HG03439 (cell line): ENCODE results near the gene HTR1E.
"Not testable (repeated sequence)": the region's sequence is repeated elsewhere in the genome, so short reads cannot be mapped to it uniquely, and the experiment has no call there.

Experiments used
- ATAC-seq: cut with Tn5 transposase; IDR thresholded peaks from one replicate; pipeline ENCODE4 v1.9.1; 2021; ENCODE audit warnings: mild to moderate bottlenecking, moderate library complexity; ENCODE audit not compliant: unreplicated experiment

The HTR1E gene

DNA sequence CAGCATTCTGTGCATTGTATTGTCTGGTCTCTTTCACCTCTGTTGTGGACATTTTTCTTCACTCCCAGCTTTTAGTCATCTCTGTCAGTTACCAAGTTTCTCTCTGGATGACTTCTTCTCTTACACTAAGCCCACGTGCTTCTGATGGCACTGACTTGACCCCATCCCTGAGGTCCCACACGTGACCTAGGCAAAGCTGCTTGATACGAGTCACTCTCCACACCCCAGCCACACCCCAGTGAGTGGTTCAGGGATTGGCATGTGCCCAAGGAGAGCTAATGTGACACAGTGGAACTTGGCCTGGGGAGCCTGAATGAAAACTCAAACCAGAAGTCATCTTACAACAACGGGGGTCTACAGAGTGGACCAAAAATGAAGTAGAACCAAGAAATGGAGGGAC is 32.2 kb downstream of the HTR1E start:
- ATAC-seq, result no peak

DNA sequence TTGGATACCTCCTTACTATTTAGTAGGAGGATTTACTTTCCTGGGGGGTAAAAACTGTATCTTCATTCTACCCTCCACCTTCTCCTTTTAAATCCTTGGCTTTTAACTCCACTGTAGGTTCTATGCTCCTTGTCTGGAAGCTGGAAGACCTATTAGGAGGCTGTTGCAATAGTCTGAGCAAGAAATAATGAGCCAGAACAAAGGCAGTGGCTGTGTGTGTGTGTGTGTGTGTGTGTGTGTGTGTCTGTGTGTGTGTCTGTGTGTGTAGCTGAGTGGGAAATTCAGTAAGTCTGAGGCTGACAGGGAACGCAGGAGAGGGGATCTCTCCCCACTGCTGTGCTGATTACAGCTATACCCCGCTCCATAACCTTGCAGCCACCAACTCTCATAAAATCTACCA is 35.8 kb downstream of the HTR1E start:
- no peak for ATAC-seq

DNA sequence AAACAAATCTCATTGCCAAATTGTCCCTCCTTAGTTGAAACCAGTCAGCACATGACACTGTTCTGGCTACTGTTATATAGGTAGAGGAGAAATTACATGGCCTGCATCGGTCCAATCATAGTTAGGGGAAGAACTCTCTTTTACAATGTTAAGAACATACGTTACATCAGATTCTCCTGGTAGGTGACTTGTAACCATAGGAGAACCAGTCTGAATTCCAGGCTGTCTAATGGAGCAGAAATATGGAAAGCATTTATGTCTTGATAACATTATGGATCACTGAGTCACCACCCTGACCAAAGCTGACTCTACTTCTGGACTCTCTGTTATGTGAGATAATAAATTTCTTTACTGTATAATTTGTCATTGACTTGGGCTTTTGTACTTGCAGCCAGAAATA is 40.9 kb downstream of the HTR1E start:
- no peak for ATAC-seq

DNA sequence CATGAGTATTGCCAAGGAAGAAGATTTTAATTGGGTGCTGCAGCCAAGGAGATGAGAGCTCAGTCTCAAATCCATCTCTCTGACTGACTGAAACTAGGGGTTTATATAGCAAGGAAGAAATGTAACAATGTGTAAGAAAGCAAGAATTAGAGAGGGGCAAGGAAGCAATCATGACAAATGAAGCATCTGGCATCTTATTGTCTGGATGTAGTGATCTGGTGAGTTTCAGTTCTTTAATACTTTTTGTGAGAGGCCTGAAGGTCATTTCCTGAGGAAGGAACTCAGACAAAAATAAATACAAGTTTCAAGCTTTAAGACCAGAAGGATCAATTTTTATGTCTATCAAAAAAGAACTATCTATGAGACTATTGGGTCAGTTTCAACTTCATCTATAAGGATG is 64.2 kb downstream of the HTR1E start:
- no peak for ATAC-seq

DNA sequence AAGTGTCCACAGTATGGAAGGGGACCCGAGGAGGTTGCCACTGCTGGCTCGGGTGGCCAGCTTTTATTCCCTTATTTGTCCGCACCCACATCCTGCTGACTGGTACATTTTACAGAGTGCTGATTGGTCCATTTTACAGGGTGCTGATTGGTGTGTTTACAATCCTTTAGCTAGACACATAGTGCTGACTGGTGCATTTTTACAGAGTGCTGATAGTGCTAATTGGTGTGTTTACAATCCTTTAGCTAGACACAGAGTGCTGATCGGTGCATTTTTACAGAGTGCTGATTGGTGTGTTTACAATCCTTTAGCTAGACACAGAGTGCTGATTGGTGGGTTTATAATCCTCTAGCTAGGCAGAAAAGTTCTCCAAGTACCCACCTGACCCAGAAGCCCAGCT is 65.1 kb downstream of the HTR1E start:
- ATAC-seq, result not testable (repeated sequence)

DNA sequence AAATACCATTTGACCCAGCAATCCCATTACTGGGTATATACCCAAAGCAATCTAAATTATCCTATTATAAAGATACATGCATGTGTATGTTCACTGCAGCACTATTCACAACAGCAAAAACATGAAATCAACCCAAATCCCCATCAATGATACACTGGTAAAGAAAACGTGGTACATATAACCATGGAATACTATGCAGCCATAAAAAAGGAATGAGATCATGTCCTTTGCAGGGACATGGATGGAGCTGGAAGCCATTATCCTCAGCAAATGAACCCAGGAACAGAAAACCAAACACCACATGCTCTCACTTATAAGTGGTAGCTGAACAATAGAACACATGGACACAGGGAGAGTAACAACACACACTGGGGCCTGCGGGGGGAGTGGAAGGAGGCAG is 69.2 kb downstream of the HTR1E start:
- ATAC-seq, result not testable (repeated sequence)

DNA sequence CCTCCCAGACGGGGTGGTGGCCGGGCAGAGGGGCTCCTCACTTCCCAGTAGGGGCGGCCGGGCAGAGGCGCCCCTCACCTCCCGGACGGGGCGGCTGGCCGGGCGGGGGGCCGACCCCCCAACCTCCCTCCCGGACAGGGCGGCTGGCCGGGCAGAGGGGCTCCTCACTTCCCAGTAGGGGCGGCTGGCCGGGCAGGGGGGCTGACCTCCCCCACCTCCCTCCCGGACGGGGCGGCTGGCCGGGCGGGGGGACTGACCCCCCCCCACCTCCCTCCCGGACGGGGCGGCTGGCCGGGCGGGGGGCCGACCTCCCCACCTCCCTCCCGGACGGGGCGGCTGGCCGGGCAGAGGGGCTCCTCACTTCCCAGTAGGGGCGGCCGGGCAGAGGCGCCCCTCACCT is 72.3 kb downstream of the HTR1E start:
- ATAC-seq, result not testable (repeated sequence)

DNA sequence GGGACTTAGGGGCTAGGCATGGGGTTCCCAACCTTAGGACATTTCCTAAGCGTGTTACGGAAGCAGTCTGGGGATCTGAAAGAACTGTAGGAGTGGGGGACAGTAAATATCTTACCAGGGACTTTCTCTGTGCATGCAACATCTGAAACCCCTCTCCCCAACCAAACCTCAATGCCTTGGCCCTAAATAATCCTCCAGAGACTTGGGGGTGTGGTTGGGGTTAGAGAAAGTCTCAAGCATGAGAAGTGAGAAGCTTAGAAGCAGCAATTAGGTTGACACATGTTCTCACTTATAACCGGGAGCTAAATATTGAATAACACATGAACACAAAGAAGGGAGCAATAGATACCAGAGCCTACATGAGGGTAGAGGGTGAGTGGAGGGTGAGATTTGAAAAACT is 74.7 kb downstream of the HTR1E start:
- ATAC-seq, result no peak

DNA sequence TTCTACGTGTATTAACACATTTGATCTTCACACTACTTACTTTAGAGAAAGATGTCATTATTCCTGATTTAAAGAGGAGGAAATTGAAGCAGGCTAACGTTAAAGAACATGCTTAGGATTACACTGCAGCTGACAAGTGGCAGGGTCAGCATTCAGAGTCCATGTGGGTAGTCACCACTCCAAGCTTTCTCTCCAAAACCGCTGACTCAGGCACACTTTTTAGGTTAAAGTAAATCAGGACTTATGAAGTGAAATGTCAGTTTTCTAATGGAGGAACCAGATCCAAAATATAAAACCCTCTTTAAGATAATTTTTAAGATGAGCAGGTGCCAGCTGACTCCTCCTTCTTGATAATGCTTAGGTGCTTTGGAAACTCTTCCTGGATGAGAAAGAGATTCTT is 75.4 kb downstream of the HTR1E start:
- ATAC-seq, result no peak

DNA sequence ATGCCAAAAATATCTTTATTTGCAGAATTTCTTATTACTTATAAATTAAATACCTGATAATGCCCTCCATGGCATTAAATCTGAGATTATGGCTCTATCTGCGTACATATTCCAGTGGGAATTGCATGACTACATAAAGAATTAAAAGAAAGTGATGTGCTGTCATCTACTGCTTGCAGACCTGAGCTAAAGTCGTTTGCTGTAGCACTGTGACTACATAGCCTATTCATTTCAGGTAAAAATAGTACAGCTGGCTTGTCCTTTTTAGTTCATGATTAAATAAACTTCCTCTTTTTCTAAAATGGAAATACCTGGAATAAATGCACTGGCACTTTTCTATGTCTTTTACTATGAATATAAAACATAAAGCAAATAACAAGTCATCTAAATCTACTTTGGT is 79.4 kb downstream of the HTR1E start:
- ATAC-seq, result no peak

DNA sequence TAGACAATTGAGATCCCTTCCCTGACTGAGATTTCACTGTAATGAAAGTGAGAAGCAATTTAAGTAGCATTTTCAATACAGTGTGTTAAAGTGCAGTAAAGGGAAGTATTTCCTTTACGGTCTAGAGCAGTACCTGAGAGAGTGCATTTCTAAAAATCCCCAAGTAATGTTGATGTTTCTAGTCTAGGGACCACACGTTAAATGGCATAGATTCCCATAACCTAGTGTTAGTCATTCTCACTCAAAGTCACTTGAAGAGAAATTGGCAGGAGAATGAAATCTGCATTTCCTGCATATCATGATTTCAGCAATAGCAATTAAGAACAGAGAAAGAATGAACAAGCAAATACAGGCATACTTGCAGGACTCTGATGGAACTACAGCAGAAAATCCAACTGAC is 89.7 kb downstream of the HTR1E start:
- no peak for ATAC-seq

DNA sequence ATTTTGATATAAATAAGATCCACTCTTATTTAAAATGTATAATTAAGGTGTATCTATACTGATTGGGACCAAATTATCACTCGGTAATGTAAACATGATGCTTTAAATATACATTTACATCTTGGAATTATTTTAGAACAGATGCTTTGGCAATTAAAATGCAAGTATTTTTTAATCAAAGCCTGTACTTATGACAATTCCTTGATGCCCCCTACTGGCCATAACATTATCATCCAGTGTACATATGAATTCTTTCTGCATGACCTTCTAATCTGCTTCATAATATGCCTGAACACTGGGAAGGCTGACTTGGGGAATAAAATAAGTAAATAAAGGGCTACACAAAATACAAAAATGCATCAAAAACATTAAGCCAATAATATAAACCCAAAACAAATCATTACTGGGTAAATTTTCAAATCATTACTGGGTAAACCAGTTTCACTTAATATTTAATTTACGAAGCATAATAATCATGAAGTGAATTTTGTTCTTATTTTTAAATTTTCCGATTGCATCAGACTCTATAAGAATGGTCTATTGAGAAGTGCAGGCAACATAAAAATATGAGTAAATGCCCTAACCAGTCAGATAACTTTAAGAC is 92.5 kb downstream of the HTR1E start:
- no peak for ATAC-seq

DNA sequence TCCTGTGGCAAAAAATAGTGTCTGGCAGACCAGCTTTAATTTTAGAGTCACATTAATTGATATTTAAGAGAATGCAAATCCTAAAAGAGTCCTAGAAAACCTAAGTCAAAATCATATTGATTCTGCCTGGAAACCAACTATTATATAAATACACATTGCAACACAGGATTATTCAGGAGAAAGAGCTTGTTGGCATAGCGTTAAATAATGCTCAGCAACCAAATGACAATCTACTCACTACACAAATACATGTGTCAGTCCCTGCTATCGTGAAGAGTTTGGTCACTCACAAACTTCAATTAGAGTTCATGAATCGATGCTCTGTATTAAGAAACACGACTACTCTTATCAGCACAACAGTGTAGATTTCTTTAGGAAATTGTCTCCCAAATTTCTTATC is 103.4 kb downstream of the HTR1E start:
- no peak for ATAC-seq

DNA sequence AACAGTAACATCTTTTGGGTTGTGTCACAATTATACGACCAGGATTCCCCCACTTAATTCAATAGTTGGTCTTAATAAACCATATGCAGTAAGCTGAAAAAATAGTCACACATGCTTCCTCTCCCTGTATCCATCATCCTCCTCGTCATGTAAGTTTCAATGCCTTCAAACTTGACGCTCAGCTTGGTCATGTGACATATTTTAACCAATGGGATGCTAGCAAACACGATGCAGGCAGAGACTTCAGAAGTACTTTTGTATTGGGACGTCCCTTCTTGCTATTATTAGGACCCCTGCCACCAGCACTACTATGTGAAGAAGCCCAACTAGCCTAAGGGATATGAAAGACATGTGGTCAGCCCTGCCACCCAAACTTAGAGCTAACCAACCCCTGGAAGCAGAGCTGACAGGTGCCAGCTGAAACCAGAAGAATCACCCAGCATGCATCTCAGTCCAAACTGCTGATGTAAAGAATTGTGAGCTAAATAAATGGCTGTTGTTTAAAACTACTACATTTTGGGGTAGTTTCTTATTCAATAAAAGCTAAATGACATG is 108.3 kb downstream of the HTR1E start:
- no peak for ATAC-seq

DNA sequence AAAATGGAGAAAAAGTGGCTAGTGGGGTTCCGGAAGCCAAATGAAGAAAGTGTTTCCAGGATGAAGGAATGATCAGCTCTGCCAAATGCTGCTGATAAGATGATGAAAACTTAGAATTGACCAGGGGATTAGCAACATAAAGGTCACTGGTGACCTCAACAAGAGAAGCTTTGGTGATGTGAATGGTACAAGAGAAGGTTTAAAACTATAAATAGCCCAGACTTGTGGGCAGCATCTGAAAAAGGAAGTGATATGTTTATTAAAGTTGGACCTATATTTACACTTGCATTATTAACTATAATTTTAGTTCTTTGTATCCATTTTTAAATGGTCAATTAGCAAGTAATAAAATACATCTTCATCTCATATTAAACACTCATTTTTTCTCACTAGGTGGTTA is 112.5 kb downstream of the HTR1E start:
- no peak for ATAC-seq

DNA sequence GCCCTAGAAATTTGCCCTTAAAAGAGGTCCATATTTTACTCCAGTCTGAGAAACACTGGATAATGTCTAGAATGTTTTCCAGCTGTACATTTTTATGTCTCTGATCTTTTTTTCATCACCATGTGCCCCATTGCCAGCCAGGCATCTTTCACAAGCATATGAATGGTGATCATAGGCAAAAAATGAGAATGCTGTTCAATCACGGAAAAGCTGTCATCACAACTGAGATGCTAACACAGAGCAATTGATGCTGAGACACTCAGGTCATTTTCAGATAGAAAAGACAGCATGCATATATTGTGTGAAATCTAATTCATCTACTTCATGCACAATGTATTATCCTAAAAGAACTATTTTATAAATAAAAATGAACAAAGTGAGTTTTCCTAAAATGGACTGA is 116.0 kb downstream of the HTR1E start:
- ATAC-seq, result no peak

DNA sequence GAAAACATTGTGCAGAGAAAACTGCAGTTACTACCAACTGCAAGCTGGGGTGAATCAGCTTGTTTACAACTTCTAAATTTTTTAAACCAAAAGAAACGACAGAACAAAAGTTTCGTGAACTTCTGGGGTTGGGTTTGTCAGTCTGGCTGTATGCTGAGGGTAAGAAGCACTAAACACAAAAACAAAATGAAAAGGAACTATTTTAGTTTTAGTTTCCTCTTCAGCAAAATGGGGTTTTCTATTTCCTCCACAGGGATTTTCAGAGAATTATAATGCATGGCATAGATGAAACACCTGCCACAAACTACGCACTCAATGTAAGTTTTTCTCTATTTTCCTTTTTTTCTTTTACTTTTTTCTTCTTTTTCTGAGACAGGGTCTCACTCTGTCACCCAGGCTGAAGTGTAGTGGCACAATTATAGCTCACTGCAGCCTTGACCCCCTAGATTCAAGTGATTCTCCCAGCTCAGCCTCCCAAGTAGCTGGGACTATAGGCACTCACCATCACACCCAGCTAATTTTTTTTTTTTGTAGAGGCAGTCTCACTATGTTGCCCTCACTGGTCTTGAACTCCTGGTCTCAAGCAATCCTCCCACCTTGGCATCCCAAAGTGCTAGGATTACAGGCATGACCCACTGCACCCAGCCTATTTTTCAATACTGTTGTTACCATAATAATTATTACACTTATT is 117.0 kb downstream of the HTR1E start:
- no peak for ATAC-seq

DNA sequence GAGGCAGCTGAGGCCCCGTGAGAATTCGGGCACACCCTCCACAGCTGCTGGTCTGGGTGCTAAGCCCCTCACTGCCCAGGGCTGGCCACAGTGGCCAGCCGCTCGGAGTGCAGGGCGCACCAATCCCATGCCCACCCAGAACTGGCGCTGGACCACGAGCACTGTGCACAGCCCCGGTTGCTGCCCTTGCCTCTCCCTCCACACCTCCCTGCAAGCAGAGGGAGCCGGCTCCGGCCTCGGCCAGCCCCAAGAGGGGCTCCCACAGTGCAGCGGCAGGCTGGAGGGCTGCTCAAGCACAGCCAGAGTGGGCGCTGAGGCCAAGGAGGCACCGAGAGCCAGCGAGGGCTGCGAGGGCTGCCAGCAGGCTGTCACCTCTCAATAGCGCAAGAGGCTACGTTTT is 122.6 kb downstream of the HTR1E start:
- ATAC-seq, result no peak

DNA sequence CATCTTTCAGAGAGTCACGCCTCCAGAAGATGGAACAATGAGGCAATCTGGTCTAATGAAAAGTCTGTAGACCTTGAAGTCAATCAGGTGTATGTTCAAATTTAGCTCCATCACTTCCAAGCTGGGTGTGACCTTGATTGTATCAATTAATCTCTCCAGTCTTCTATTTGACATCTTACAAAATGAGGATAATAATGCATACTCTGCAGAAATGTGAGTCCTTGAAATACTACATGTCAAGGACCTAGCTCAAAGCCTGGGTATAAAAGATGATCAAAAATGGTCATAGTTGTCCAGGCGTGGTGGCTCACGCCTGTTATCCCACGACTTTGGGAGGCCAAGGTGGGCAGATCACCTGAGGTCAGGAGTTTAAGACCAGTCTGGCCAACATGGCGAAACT is 127.8 kb downstream of the HTR1E start:
- ATAC-seq, result no peak
